WTC11 (cell line): ENCODE measurements around the gene IGFL1. TPM values are rescaled to one million over a fixed set of nuclear protein-coding genes. Genes with fewer than 3 reads are reported as not detected.

Experiments
- ATAC-seq: fragments of 200-7000 bp; cut with Tn5 transposase; 2 replicates; pipeline ENCODE4 v1.10.0; 2021; ENCODE audit warnings: mild to moderate bottlenecking, moderate library complexity
- CTCF ChIA-PET: fragments of 300-600 bp; sonication (Branson Sonifier 250); formaldehyde crosslinking; loops from one replicate; lab custom pipeline; 2021; ENCODE audit warnings: antibody characterized with exemption; lab: Charles Lee
- POLR2A ChIA-PET: fragments of 350-600 bp; sonication (Branson Sonifier 250); formaldehyde crosslinking; loops from one replicate; lab custom pipeline; 2021; ENCODE audit warnings: antibody characterized with exemption; lab: Charles Lee
- DNase-seq: peaks from one replicate; pipeline ENCODE4 v3.0.0; 2021; ENCODE audit warnings: low spot score
- H3K27ac Mint-ChIP-seq: 2 replicates; pipeline ENCODE4 v1.8.0; 2021; ENCODE audit warnings: mixed read lengths
- H3K27me3 Mint-ChIP-seq: 2 replicates; pipeline ENCODE4 v1.8.0; 2021; ENCODE audit warnings: low read depth, mild to moderate bottlenecking, moderate library complexity, mixed read lengths
- H3K36me3 Mint-ChIP-seq: 2 replicates; pipeline ENCODE4 v1.8.0; 2021; ENCODE audit warnings: mixed read lengths
- H3K4me1 Mint-ChIP-seq: 2 replicates; pipeline ENCODE4 v1.8.0; 2022; ENCODE audit warnings: mixed read lengths
- H3K4me3 Mint-ChIP-seq: 2 replicates; pipeline ENCODE4 v1.8.0; 2021; ENCODE audit warnings: mild to moderate bottlenecking, moderate library complexity, mixed read lengths
- H3K9me3 Mint-ChIP-seq: 2 replicates; pipeline ENCODE4 v1.8.0; 2021; ENCODE audit warnings: mixed read lengths
- ATF3 ChIP-seq: sonication (generic); formaldehyde crosslinking; conservative IDR thresholded peaks from 2 replicates; pipeline ENCODE4 v1.8.1; 2022; ENCODE audit warnings: mild to moderate bottlenecking, missing genetic modification reagents
- ATF6 ChIP-seq: sonication (generic); formaldehyde crosslinking; IDR thresholded peaks from 2 replicates; pipeline ENCODE4 v1.8.1; 2023; ENCODE audit warnings: mild to moderate bottlenecking, missing genetic modification reagents
- FOXK1 ChIP-seq: sonication (generic); formaldehyde crosslinking; IDR thresholded peaks from 2 replicates; pipeline ENCODE4 v1.8.0; 2022; ENCODE audit warnings: mild to moderate bottlenecking, moderate library complexity, missing genetic modification reagents
- IRF2 ChIP-seq: sonication (generic); formaldehyde crosslinking; IDR thresholded peaks from 2 replicates; pipeline ENCODE4 v1.8.0; 2022; ENCODE audit warnings: low read depth, missing genetic modification reagents, borderline replicate concordance
- JUN ChIP-seq: sonication (generic); formaldehyde crosslinking; IDR thresholded peaks from 2 replicates; pipeline ENCODE4 v1.8.0; 2023; ENCODE audit warnings: mild to moderate bottlenecking, missing genetic modification reagents
- MYBL2 ChIP-seq: sonication (generic); formaldehyde crosslinking; IDR thresholded peaks from 2 replicates; pipeline ENCODE4 v1.8.1; 2023; ENCODE audit warnings: mild to moderate bottlenecking, moderate library complexity, missing genetic modification reagents
- NFE2L1 ChIP-seq: sonication (generic); formaldehyde crosslinking; IDR thresholded peaks from 2 replicates; pipeline ENCODE4 v1.8.1; 2023; ENCODE audit warnings: missing genetic modification reagents
- NR1H2 ChIP-seq: sonication (generic); formaldehyde crosslinking; IDR thresholded peaks from 2 replicates; pipeline ENCODE4 v1.9.0; 2021; ENCODE audit warnings: mild to moderate bottlenecking, moderate library complexity, missing genetic modification reagents
- NR3C1 ChIP-seq: sonication (generic); formaldehyde crosslinking; conservative IDR thresholded peaks from 2 replicates; pipeline ENCODE4 v1.8.1; 2023; ENCODE audit warnings: low read depth, mild to moderate bottlenecking, missing genetic modification reagents
- PREB ChIP-seq: sonication (generic); formaldehyde crosslinking; IDR thresholded peaks from 2 replicates; pipeline ENCODE4 v1.8.1; 2022; ENCODE audit warnings: mild to moderate bottlenecking, missing genetic modification reagents, moderate library complexity, borderline replicate concordance
- PRRX2 ChIP-seq: fragments of 250-450 bp; sonication (Bioruptor Pico); IDR thresholded peaks from 2 replicates; pipeline ENCODE4 v1.8.0; 2021; ENCODE audit warnings: mild to moderate bottlenecking
- SMAD3 ChIP-seq: sonication (generic); formaldehyde crosslinking; IDR thresholded peaks from 2 replicates; pipeline ENCODE4 v1.8.0; 2022; ENCODE audit warnings: missing genetic modification reagents, mild to moderate bottlenecking, borderline replicate concordance
- SMAD4 ChIP-seq: sonication (generic); formaldehyde crosslinking; IDR thresholded peaks from 2 replicates; pipeline ENCODE4 v1.8.0; 2022; ENCODE audit warnings: mild to moderate bottlenecking, missing genetic modification reagents
- SOX15 ChIP-seq: fragments of 250-450 bp; sonication (Bioruptor Pico); IDR thresholded peaks from 2 replicates; pipeline ENCODE4 v1.9.0; 2021; ENCODE audit warnings: mild to moderate bottlenecking
- SP1 ChIP-seq: sonication (generic); formaldehyde crosslinking; conservative IDR thresholded peaks from 2 replicates; pipeline ENCODE4 v1.8.1; 2022; ENCODE audit warnings: missing genetic modification reagents
- ZNF138 ChIP-seq: sonication (generic); formaldehyde crosslinking; conservative IDR thresholded peaks from 2 replicates; pipeline ENCODE4 v1.8.1; 2022; ENCODE audit warnings: mild to moderate bottlenecking, moderate library complexity, missing genetic modification reagents
- ZNF232 ChIP-seq: sonication (generic); formaldehyde crosslinking; IDR thresholded peaks from 2 replicates; pipeline ENCODE4 v1.8.0; 2022; ENCODE audit warnings: mild to moderate bottlenecking, missing genetic modification reagents
- ZNF263 ChIP-seq: sonication (generic); formaldehyde crosslinking; IDR thresholded peaks from 2 replicates; pipeline ENCODE4 v1.8.1; 2022; ENCODE audit warnings: low read depth, mild to moderate bottlenecking, moderate library complexity, missing genetic modification reagents
- ZNF317 ChIP-seq: sonication (generic); formaldehyde crosslinking; IDR thresholded peaks from 2 replicates; pipeline ENCODE4 v1.8.1; 2023; ENCODE audit warnings: low read depth, mild to moderate bottlenecking, moderate library complexity, missing genetic modification reagents, borderline replicate concordance
- ZNF396 ChIP-seq: fragments of 250-450 bp; sonication (Bioruptor Pico); IDR thresholded peaks from 2 replicates; pipeline ENCODE4 v1.8.0; 2021; ENCODE audit warnings: mild to moderate bottlenecking, moderate library complexity, borderline replicate concordance
- ZNF532 ChIP-seq: fragments of 250-450 bp; sonication (Bioruptor Pico); IDR thresholded peaks from 2 replicates; pipeline ENCODE4 v1.9.0; 2021; ENCODE audit warnings: mild to moderate bottlenecking, borderline replicate concordance
- total RNA-seq: library from RNA; stranded (reverse); gene quantifications from 3 replicates; pipeline ENCODE4 v1.2.3, GENCODE V29; 2021

IGFL1 gene
- total RNA-seq, 1 experiment from 2014 or later: not detected

- TF ChIP-seq SMAD4 (CRISPR knock-in tag) (peak; percentile 40; the same call in 1 of the 2 replicates), SP1 (CRISPR knock-in tag) (no peak; the same call in 1 of the 2 replicates)
- TF ChIP-seq, all 79 proteins: peak for 11
Observed at GRCh38 chr19:46218160-46218559, 11.4 kb upstream of the IGFL1 start (continued).

GRCh38 chr19:46220038-46220615 is 9.4 kb upstream of the IGFL1 start:
- POLR2A ChIA-PET: no interaction called here
- H3K27ac Mint-ChIP-seq: no peak overlapping the region

More at GRCh38 chr19:46220038-46220615, 9.4 kb upstream of the IGFL1 start:
- peaks cover 8% of the 10 kb centered on the region for H3K9me3 Mint-ChIP-seq
- ATAC-seq: no peak
- TF ChIP-seq JUN (CRISPR knock-in tag) (no peak), ZNF532 (CRISPR knock-in tag) (no peak), SOX15 (CRISPR knock-in tag) (no peak), IRF2 (CRISPR knock-in tag) (no peak), FOXK1 (CRISPR knock-in tag) (no peak), NR3C1 (CRISPR knock-in tag) (no peak), SMAD3 (CRISPR knock-in tag) (no peak), NFE2L1 (CRISPR knock-in tag) (no peak), PREB (no peak), ZNF263 (CRISPR knock-in tag) (no peak), ATF6 (no peak), ZNF232 (CRISPR knock-in tag) (no peak), MYBL2 (CRISPR knock-in tag) (no peak), PRRX2 (CRISPR knock-in tag) (no peak), ATF3 (no peak), NR1H2 (no peak), ZNF317 (CRISPR knock-in tag) (no peak), ZNF396 (no peak), ZNF138 (no peak)
- peaks cover 11% of the 10 kb centered on the region for H3K27me3 Mint-ChIP-seq
- no peaks in the 10 kb centered on the region for H3K36me3 Mint-ChIP-seq
- H3K4me3 Mint-ChIP-seq: no peak overlapping the region
- H3K4me1 Mint-ChIP-seq: 0 out of 2 replicates have a peak, but pooled peaks cover 3% of the 10 kb centered on the region
- no peak for DNase-seq
- CTCF ChIA-PET: interaction anchor here (0.7 to 1.1 kb wide), 3 partner anchors 138 to 143 kb away, joined by 3 to 4 read pairs (median 3); no protein-coding TSS in a partner anchor
